ENCODE measurements around the gene RGL1.

The RGL1 gene

GRCh38 chr1:183807549-183808168, 2.7 kb downstream of the RGL1 start:
- peaks cover 62% of the 10 kb centered on the region for H3K4me1 Mint-ChIP-seq
- H3K4me3 Mint-ChIP-seq, result peak overlapping the region; percentile 96 to 99 (median 96)
- peak overlapping the region; percentile 92 to 98 (median 97) for H3K27ac Mint-ChIP-seq
- no peaks in the 10 kb centered on the region for H3K9me3 Mint-ChIP-seq
- peaks cover 24% of the 10 kb centered on the region for H3K36me3 Mint-ChIP-seq (ENCODE audit: low read depth)
- no peaks in the 10 kb centered on the region for H3K27me3 Mint-ChIP-seq (ENCODE audit: low read depth)
- TF ChIP-seq, protein P1, sequence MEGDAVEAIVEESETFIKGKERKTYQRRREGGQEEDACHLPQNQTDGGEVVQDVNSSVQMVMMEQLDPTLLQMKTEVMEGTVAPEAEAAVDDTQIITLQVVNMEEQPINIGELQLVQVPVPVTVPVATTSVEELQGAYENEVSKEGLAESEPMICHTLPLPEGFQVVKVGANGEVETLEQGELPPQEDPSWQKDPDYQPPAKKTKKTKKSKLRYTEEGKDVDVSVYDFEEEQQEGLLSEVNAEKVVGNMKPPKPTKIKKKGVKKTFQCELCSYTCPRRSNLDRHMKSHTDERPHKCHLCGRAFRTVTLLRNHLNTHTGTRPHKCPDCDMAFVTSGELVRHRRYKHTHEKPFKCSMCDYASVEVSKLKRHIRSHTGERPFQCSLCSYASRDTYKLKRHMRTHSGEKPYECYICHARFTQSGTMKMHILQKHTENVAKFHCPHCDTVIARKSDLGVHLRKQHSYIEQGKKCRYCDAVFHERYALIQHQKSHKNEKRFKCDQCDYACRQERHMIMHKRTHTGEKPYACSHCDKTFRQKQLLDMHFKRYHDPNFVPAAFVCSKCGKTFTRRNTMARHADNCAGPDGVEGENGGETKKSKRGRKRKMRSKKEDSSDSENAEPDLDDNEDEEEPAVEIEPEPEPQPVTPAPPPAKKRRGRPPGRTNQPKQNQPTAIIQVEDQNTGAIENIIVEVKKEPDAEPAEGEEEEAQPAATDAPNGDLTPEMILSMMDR (IDR thresholded peaks at IDR 0.05; ENCODE audit: unreplicated experiment in 3 of 3), result no peak

DNA sequence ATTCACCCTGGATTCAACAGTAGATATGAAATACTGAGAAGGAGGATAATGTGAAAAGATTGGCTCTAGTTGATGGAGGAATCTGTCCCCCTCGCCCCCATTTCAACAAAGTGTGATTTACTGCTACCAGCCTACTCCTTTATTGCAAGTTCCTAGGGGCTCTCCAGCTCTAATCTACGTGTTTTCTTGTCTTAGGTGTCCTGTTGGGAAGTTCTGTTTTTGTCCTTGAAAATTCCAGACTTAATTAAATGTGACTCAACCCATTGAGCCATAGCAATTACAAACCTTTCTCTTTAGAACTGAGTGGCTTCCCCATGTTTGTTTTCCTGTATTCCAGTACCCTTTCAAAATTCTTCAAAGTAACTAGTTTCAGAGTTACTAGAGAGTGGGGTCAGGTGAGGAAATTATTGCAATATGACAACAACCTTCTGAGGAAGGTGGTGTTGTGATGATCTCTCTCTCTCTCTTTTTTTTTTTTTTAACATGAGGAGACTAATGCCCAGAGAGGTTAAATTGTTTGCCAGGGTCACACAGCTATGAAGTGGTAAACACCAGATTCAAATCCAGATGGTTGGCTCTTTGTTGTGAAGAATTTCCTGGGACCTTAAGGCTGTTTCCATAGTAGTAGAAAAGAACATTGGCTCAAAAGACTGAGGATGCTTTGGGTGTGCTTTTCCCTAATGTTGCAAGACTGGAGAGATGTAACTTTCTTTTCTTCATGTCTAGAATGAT, 3.5 kb downstream of the RGL1 start:
- Mint-ChIP-seq H3K27me3 (ENCODE audit: low read depth) (no peaks in the 10 kb centered on the region), H3K9me3 (no peaks in the 10 kb centered on the region), H3K4me1 (peaks cover 70% of the 10 kb centered on the region), H3K27ac (peak overlapping the region; percentile 92 to 98 (median 97)), H3K36me3 (ENCODE audit: low read depth) (peaks cover 24% of the 10 kb centered on the region), H3K4me3 (peak overlapping the region; percentile 65 to 99 (median 96))
- TF ChIP-seq, protein P1 (IDR thresholded peaks at IDR 0.05; ENCODE audit: unreplicated experiment in 3 of 3), result no peak

- Mint-ChIP-seq H3K27me3 (ENCODE audit: low read depth) (no peaks in the 10 kb centered on the region), H3K36me3 (ENCODE audit: low read depth) (peaks cover 24% of the 10 kb centered on the region), H3K4me3 (peak overlapping the region in 2 of 3 experiments; percentile 36 to 40), H3K9me3 (no peaks in the 10 kb centered on the region), H3K4me1 (peaks cover 82% of the 10 kb centered on the region), H3K27ac (peak overlapping the region in 1 of 3 experiments; percentile 38)
- TF ChIP-seq, protein P1 (IDR thresholded peaks at IDR 0.05; ENCODE audit: unreplicated experiment in 3 of 3), result no peak
Measured at GRCh38 chr1:183810121-183810520, 5.2 kb downstream of the RGL1 start.

DNA sequence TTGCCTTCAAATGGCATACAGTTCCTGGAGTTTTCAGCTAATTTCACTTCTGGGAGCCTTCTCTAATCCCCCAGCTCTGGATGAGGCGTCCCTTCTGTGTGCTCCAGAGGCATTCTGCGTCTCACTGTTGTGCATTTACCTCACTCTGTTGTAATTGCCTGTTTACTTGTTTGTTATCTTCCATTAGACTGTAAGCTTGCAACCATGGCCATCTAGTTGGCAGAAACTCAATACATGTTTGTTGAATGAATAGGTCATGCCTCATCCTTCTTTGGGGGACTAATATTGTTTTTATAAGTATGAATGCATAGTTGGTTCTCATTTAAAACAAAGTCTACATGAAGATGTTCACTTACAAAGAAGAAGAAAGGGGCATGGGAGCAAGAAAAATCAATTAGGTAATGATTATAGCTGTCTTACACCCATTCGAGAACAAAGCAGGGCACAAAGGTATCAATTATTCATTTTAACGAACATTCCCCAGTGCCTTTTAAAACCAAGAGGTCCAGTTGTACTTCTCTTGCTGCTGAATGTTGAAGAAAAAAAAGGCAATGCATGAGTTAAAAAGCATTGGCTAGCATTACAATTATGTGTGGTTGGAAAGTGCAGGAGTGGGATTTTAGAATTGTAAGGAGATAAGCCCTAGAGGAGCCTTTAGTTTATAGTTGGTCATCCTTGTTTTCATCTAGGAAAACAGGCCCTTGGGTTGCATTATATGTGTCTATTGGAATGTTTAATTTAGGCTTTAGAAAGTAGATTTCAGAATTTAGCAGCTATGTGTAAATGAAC, 6.0 kb downstream of the RGL1 start:
- H3K27ac Mint-ChIP-seq, result peak overlapping the region in 2 of 3 experiments; percentile 38 to 51
- peaks cover 82% of the 10 kb centered on the region for H3K4me1 Mint-ChIP-seq
- no peaks in the 10 kb centered on the region for H3K9me3 Mint-ChIP-seq
- TF ChIP-seq, protein P1 (IDR thresholded peaks at IDR 0.05; ENCODE audit: unreplicated experiment in 3 of 3), result no peak
- H3K36me3 Mint-ChIP-seq (ENCODE audit: low read depth), result peaks cover 24% of the 10 kb centered on the region
- H3K27me3 Mint-ChIP-seq (ENCODE audit: low read depth), result no peaks in the 10 kb centered on the region
- peak overlapping the region in 2 of 3 experiments; percentile 22 to 46 for H3K4me3 Mint-ChIP-seq

- no peaks in the 10 kb centered on the region for H3K27me3 Mint-ChIP-seq (ENCODE audit: low read depth)
- TF ChIP-seq, protein P1 (IDR thresholded peaks at IDR 0.05; ENCODE audit: unreplicated experiment in 3 of 3), result no peak
- H3K27ac Mint-ChIP-seq, result peak overlapping the region in 2 of 3 experiments; percentile 71 to 79
- peaks cover 24% of the 10 kb centered on the region for H3K36me3 Mint-ChIP-seq (ENCODE audit: low read depth)
- no peaks in the 10 kb centered on the region for H3K9me3 Mint-ChIP-seq
- peaks cover 79% of the 10 kb centered on the region for H3K4me1 Mint-ChIP-seq
- H3K4me3 Mint-ChIP-seq, result peak overlapping the region in 1 of 3 experiments; percentile 15
Measured at GRCh38 chr1:183812128-183812527, 7.2 kb downstream of the RGL1 start.
